Hepatocyte (in vitro differentiated cells): ENCODE data around the gene DLEU7. TPM values are rescaled to one million over a fixed set of nuclear protein-coding genes. Genes with fewer than 3 reads are reported as not detected.

Source experiments
- DNase-seq: peaks from one replicate; pipeline ENCODE4 v3.0.0-alpha.2; 2016; ENCODE audit warnings: low spot score
- H2AFZ ChIP-seq: fragments of 200-600 bp; sonication (generic); 2 replicates; pipeline ENCODE4 v1.6.0; 2016; ENCODE audit warnings: antibody characterized with exemption, mild to moderate bottlenecking
- H3K27ac ChIP-seq: fragments of 200-600 bp; sonication (generic); 2 replicates; pipeline ENCODE4 v1.5.1; 2016; ENCODE audit warnings: mild to moderate bottlenecking
- H3K27me3 ChIP-seq: fragments of 200-600 bp; sonication (generic); 2 replicates; pipeline ENCODE4 v1.6.1; 2016
- H3K36me3 ChIP-seq: fragments of 200-600 bp; sonication (generic); replicated peaks from 2 replicates; pipeline ENCODE4 v1.5.1; 2016; ENCODE audit warnings: low read depth; ENCODE audit not compliant: insufficient read depth
- H3K4me1 ChIP-seq: fragments of 200-600 bp; sonication (generic); 2 replicates; pipeline ENCODE4 v1.5.1; 2016; ENCODE audit warnings: mild to moderate bottlenecking, moderate library complexity; ENCODE audit not compliant: insufficient read depth
- H3K4me2 ChIP-seq: fragments of 200-600 bp; sonication (generic); 2 replicates; pipeline ENCODE4 v1.6.0; 2016
- H3K4me3 ChIP-seq: fragments of 200-600 bp; sonication (generic); 2 replicates; pipeline ENCODE4 v1.5.1; 2016; ENCODE audit warnings: mild to moderate bottlenecking
- H3K79me2 ChIP-seq: fragments of 200-600 bp; sonication (generic); 2 replicates; pipeline ENCODE4 v1.6.0; 2017; ENCODE audit warnings: mild to moderate bottlenecking
- H3K9me2 ChIP-seq: fragments of 200-600 bp; sonication (generic); replicated peaks from 2 replicates; pipeline ENCODE4 v1.6.0; 2017; ENCODE audit warnings: mild to moderate bottlenecking; ENCODE audit not compliant: insufficient read depth
- H3K9me3 ChIP-seq: fragments of 200-600 bp; sonication (generic); 2 replicates; pipeline ENCODE4 v1.5.1; 2016; ENCODE audit warnings: low read depth, mild to moderate bottlenecking
- H4K20me1 ChIP-seq: fragments of 200-600 bp; sonication (generic); 2 replicates; pipeline ENCODE4 v1.6.0; 2016; ENCODE audit warnings: mild to moderate bottlenecking; ENCODE audit not compliant: insufficient read depth, poor library complexity, severe bottlenecking
- EZH2 ChIP-seq: fragments of 200-600 bp; sonication (generic); IDR thresholded peaks from 2 replicates; pipeline ENCODE4 v1.6.1; 2016; ENCODE audit warnings: antibody characterized with exemption, mild to moderate bottlenecking, borderline replicate concordance
- EZH2phosphoT487 ChIP-seq: fragments of 200-600 bp; sonication (generic); IDR thresholded peaks from one replicate; pipeline ENCODE4 v1.6.1; 2018; ENCODE audit warnings: antibody characterized with exemption, mild to moderate bottlenecking, low read depth, moderate library complexity; ENCODE audit not compliant: unreplicated experiment, severe bottlenecking
- WGBS: methylation state at CpG from one replicate; pipeline ENCODE4 v1.1.6; 2016; ENCODE audit warnings: low lambda C conversion rate; ENCODE audit errors: missing lambda C conversion rate; 5-methylcytosine and 5-hydroxymethylcytosine counted together
- polyA plus RNA-seq: library from polyadenylated mRNA; unstranded; fragments of >200 nt; fragmentation: Nextera tagmentation; extraction: Ambion mirVana; gene quantifications from 2 replicates; pipeline ENCODE4 v1.2.1, GENCODE V29; 2016
- total RNA-seq: library from RNA; depleted of rRNA; stranded (reverse); fragments of >200 nt; gene quantifications from 2 replicates; pipeline ENCODE4 v1.2.3, GENCODE V29; 2014
- TF ChIP-seq, protein P1 (sequence below): fragments of 200-600 bp; sonication (generic); IDR thresholded peaks from 2 replicates; pipeline ENCODE4 v1.5.1; 2016; ENCODE audit warnings: antibody characterized with exemption, mild to moderate bottlenecking; ENCODE audit not compliant: poor library complexity

Gene DLEU7
- total and polyA plus RNA-seq, 2 experiments from 2014 or later = not detected

DNA sequence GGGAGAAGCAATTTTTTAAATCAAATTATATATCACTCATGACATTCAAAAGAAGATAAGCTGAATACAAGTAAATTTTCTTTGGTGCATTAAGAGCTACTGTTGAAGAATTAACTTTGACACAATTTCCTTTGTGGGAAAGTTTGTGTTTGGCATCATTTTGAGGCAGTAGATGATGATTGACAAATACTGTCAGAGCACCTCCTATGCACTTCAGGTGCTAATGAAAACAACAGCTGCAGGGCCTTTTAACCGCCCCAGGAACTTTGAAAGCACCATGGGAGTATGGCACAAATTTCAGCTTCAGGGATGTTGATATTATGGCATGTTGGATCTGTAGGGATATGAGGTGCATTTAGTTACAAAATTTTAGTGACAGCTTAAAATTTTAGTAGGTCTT lies 21.0 kb upstream of the DLEU7 start:
- H3K4me2 ChIP-seq = no peak overlapping the region
- no peak for DNase-seq
- no peaks in the 10 kb centered on the region for H3K36me3 ChIP-seq
- H3K27me3 ChIP-seq = no peaks in the 10 kb centered on the region
- H3K4me3 ChIP-seq = no peak overlapping the region
- H3K79me2 ChIP-seq = no peaks in the 10 kb centered on the region
- no peaks in the 10 kb centered on the region for H4K20me1 ChIP-seq
- TF ChIP-seq EZH2 (no peak), EZH2phosphoT487 (no peak)
- TF ChIP-seq, protein P1, sequence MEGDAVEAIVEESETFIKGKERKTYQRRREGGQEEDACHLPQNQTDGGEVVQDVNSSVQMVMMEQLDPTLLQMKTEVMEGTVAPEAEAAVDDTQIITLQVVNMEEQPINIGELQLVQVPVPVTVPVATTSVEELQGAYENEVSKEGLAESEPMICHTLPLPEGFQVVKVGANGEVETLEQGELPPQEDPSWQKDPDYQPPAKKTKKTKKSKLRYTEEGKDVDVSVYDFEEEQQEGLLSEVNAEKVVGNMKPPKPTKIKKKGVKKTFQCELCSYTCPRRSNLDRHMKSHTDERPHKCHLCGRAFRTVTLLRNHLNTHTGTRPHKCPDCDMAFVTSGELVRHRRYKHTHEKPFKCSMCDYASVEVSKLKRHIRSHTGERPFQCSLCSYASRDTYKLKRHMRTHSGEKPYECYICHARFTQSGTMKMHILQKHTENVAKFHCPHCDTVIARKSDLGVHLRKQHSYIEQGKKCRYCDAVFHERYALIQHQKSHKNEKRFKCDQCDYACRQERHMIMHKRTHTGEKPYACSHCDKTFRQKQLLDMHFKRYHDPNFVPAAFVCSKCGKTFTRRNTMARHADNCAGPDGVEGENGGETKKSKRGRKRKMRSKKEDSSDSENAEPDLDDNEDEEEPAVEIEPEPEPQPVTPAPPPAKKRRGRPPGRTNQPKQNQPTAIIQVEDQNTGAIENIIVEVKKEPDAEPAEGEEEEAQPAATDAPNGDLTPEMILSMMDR = no peak
- no peaks in the 10 kb centered on the region for H3K4me1 ChIP-seq
- no peak overlapping the region for H3K27ac ChIP-seq
- no peaks in the 10 kb centered on the region for H3K9me3 ChIP-seq
- H2AFZ ChIP-seq = no peak overlapping the region
- H3K9me2 ChIP-seq = no peaks in the 10 kb centered on the region
- WGBS = 82% methylated on average over 1 of the region's 1 CpG

- no peaks in the 10 kb centered on the region for H3K9me3 ChIP-seq
- TF ChIP-seq EZH2 (no peak), EZH2phosphoT487 (no peak)
- TF ChIP-seq, protein P1 = no peak
- H3K27ac ChIP-seq = no peak overlapping the region
- H3K4me3 ChIP-seq = no peak overlapping the region
- WGBS = 87% methylated on average over 2 of the region's 2 CpGs
- DNase-seq = no peak
- no peaks in the 10 kb centered on the region for H3K79me2 ChIP-seq
- no peak overlapping the region for H3K4me2 ChIP-seq
- H2AFZ ChIP-seq = no peak overlapping the region
- no peaks in the 10 kb centered on the region for H3K4me1 ChIP-seq
- H3K36me3 ChIP-seq = no peaks in the 10 kb centered on the region
- H4K20me1 ChIP-seq = no peaks in the 10 kb centered on the region
- no peaks in the 10 kb centered on the region for H3K27me3 ChIP-seq
- H3K9me2 ChIP-seq = no peaks in the 10 kb centered on the region
Observed at GRCh38 chr13:50855681-50856080, 12.2 kb upstream of the DLEU7 start.

DNA sequence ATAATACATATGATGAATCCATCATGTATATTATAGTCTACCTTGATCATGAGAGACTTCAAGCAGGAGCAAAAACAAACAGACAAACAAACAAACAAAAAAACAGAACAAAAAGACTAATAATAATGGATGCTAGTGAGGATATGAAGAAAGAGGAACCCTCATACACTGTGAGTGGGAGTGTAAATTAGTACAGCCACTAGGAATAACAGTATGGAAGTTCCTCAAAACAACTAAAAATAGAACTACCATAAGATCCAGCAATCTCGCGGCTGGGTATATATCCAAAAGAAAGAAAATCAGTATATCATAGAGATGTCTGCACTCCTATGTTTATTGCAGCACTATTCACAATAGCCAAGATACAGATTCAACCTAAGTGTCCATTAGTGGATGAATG lies 7.0 kb upstream of the DLEU7 start:
- Histone ChIP-seq H3K9me2 (no peaks in the 10 kb centered on the region), H3K4me3 (no peak overlapping the region), H4K20me1 (no peaks in the 10 kb centered on the region), H3K79me2 (no peaks in the 10 kb centered on the region), H3K4me2 (no peak overlapping the region), H2AFZ (no peak overlapping the region), H3K27ac (no peak overlapping the region), H3K4me1 (no peaks in the 10 kb centered on the region), H3K9me3 (no peaks in the 10 kb centered on the region), H3K27me3 (no peaks in the 10 kb centered on the region), H3K36me3 (no peaks in the 10 kb centered on the region)
- DNase-seq = no peak
- WGBS = 95% methylated on average over 2 of the region's 2 CpGs
- TF ChIP-seq EZH2 (no peak), EZH2phosphoT487 (no peak)
- TF ChIP-seq, protein P1 = no peak

GRCh38 chr13:50847501-50847900 lies 4.0 kb upstream of the DLEU7 start:
- no peak overlapping the region for H3K4me3 ChIP-seq
- no peaks in the 10 kb centered on the region for H4K20me1 ChIP-seq
- no peaks in the 10 kb centered on the region for H3K4me1 ChIP-seq
- no peaks in the 10 kb centered on the region for H3K9me3 ChIP-seq
- H3K27me3 ChIP-seq = peaks cover 17% of the 10 kb centered on the region
- H3K4me2 ChIP-seq = no peak overlapping the region
- WGBS = 81% methylated on average over 5 of the region's 5 CpGs
- TF ChIP-seq, protein P1 = no peak
- no peak for TF ChIP-seq EZH2phosphoT487
- TF ChIP-seq EZH2 = no peak
- no peak overlapping the region for H3K27ac ChIP-seq
- no peaks in the 10 kb centered on the region for H3K79me2 ChIP-seq
- no peak for DNase-seq
- no peaks in the 10 kb centered on the region for H3K9me2 ChIP-seq
- no peak overlapping the region for H2AFZ ChIP-seq
- H3K36me3 ChIP-seq = no peaks in the 10 kb centered on the region
